GM12878 (cell line): Measurements from ENCODE around the gene HTRA3. TPM values are rescaled to one million over a fixed set of nuclear protein-coding genes. Genes with fewer than 3 reads are reported as not detected.

Experiments used
- ATAC-seq: fragments of 200-7000 bp; cut with Tn5 transposase; 3 replicates; pipeline ENCODE4 v1.9.1; 2020; ENCODE audit warnings: mild to moderate bottlenecking, moderate library complexity
- BruUV-seq: library from RNA; stranded (reverse); fragments of 400-500 nt; replicated peaks from 2 replicates; lab custom pipeline; 2021; lab: Mats Ljungman, UMichigan
- CTCF ChIA-PET: fragments of 300-600 bp; sonication (Branson Sonifier 250); formaldehyde crosslinking; extraction: SDS; loops from one replicate; lab custom pipeline; 2021; ENCODE audit warnings: inconsistent platforms; lab: Yijun Ruan, JAX
- POLR2A ChIA-PET: fragments of 350-600 bp; formaldehyde crosslinking; extraction: SDS; loops from one replicate; lab custom pipeline; 2021; ENCODE audit warnings: inconsistent platforms; lab: Charles Lee
- RAD21 ChIA-PET: fragments of 300-600 bp; sonication (Branson Sonifier 250); formaldehyde crosslinking; loops from one replicate; lab custom pipeline; 2023; ENCODE audit warnings: antibody characterized with exemption; ENCODE audit not compliant: unreplicated experiment; lab: Charles Lee
- SMC1A ChIA-PET: fragments of 300-600 bp; sonication (Branson Sonifier 250); formaldehyde crosslinking; loops from one replicate; lab custom pipeline; 2023; ENCODE audit not compliant: unreplicated experiment, uncharacterized antibody; lab: Charles Lee
- DNase-seq: peaks from one replicate; pipeline ENCODE4 v3.0.0-alpha.2; 2011; ENCODE audit warnings: low read depth, low spot score
- FAIRE-seq: peaks from 3 replicates; lab custom pipeline; 2011; peaks lifted over from hg19 to GRCh38; lab: Jason Lieb, UNC
- H2AFZ ChIP-seq: 2 replicates; pipeline ENCODE4 v1.6.0; 2011; ENCODE audit warnings: low read depth, low read length, control low read depth; ENCODE audit not compliant: control insufficient read depth
- H3K27ac ChIP-seq: 2 replicates; pipeline ENCODE4 v1.5.1; 2011; ENCODE audit warnings: control low read depth; ENCODE audit not compliant: control insufficient read depth, insufficient read depth
- H3K27me3 ChIP-seq, 2 experiments: replicated peaks in 1 of 2; 2 replicates each; pipeline versions ENCODE4 v1.6.0 to v1.6.1; 2011; ENCODE audit warnings: low read length in 1 of 2; ENCODE audit not compliant: control insufficient read depth in 2 of 2, insufficient read depth in 2 of 2
- H3K36me3 ChIP-seq, 2 experiments: 2 replicates each; pipeline ENCODE4 v1.5.1; 2011; ENCODE audit warnings: low read length in 1 of 2; ENCODE audit not compliant: control insufficient read depth in 2 of 2, insufficient read depth in 2 of 2
- H3K4me1 ChIP-seq: 2 replicates; pipeline ENCODE4 v1.6.1; 2011; ENCODE audit warnings: mild to moderate bottlenecking, low read length, moderate library complexity, mixed read lengths; ENCODE audit not compliant: control insufficient read depth, insufficient read depth
- H3K4me2 ChIP-seq: 2 replicates; pipeline ENCODE4 v1.6.0; 2011; ENCODE audit warnings: control low read depth; ENCODE audit not compliant: control insufficient read depth, insufficient read depth
- H3K4me3 ChIP-seq: fragments of 200-600 bp; sonication (generic); 2 replicates; pipeline ENCODE4 v1.5.1; 2016
- H3K79me2 ChIP-seq: 2 replicates; pipeline ENCODE4 v1.6.0; 2011; ENCODE audit warnings: low read length; ENCODE audit not compliant: control insufficient read depth, insufficient read depth
- H3K9ac ChIP-seq: 2 replicates; pipeline ENCODE4 v1.8.0; 2011; ENCODE audit warnings: low read length, control low read depth, mixed read lengths; ENCODE audit not compliant: control insufficient read depth, insufficient read depth
- H3K9me3 ChIP-seq: replicated peaks from 3 replicates; pipeline ENCODE4 v1.5.1; 2011; ENCODE audit warnings: mild to moderate bottlenecking, low read length; ENCODE audit not compliant: control insufficient read depth, insufficient read depth
- H4K20me1 ChIP-seq: 2 replicates; pipeline ENCODE4 v1.6.0; 2011; ENCODE audit not compliant: control insufficient read depth, insufficient read depth
- BCL11A ChIP-seq: IDR thresholded peaks from 2 replicates; pipeline ENCODE4 v1.6.1; 2011; ENCODE audit warnings: low read depth, low read length
- CHD4 ChIP-seq: fragments of 200-600 bp; sonication (generic); IDR thresholded peaks from 2 replicates; pipeline ENCODE4 v1.6.1; 2016; ENCODE audit warnings: mild to moderate bottlenecking
- JUNB ChIP-seq: IDR thresholded peaks from 2 replicates; pipeline ENCODE4 v1.6.1; 2016; ENCODE audit warnings: antibody characterized with exemption, mild to moderate bottlenecking
- KDM1A ChIP-seq: fragments of 200-600 bp; sonication (generic); IDR thresholded peaks from 2 replicates; pipeline ENCODE4 v1.6.1; 2016; ENCODE audit warnings: borderline replicate concordance
- MTA3 ChIP-seq: IDR thresholded peaks from 2 replicates; pipeline ENCODE4 v1.6.1; 2012; ENCODE audit warnings: low read length, inconsistent platforms, borderline replicate concordance
- POLR2A ChIP-seq: IDR thresholded peaks from 2 replicates; pipeline ENCODE4 v1.6.1; 2011; ENCODE audit warnings: low read depth, mild to moderate bottlenecking, low read length
- SIX5 ChIP-seq: IDR thresholded peaks from 2 replicates; pipeline ENCODE4 v1.6.1; 2011; ENCODE audit warnings: mild to moderate bottlenecking, low read depth, low read length, moderate library complexity; ENCODE audit not compliant: severe bottlenecking
- TAF1 ChIP-seq: IDR thresholded peaks from 2 replicates; pipeline ENCODE4 v1.6.1; 2011; ENCODE audit warnings: mild to moderate bottlenecking, low read depth, low read length, borderline replicate concordance
- TCF12 ChIP-seq: IDR thresholded peaks from 2 replicates; pipeline ENCODE4 v1.6.1; 2011; ENCODE audit warnings: low read depth, mild to moderate bottlenecking, low read length
- WGBS: methylation state at CpG from one replicate; pipeline ENCODE4 v1.1.6; 2016; ENCODE audit warnings: low lambda C conversion rate; ENCODE audit not compliant: insufficient replicate concordance, insufficient coverage; ENCODE audit errors: missing lambda C conversion rate; 5-methylcytosine and 5-hydroxymethylcytosine counted together
- in situ Hi-C: fragments of 300-500 bp; cut with MboI; formaldehyde crosslinking; loops from 9 replicates; pipeline ENCODE4 v1.14.3; 2018; ENCODE audit warnings: mixed read lengths
- intact Hi-C: fragments of 100-400 bp; cut with micrococcal nuclease; formaldehyde crosslinking; loops from one replicate; pipeline ENCODE4 v1.14.2; 2022; ENCODE audit not compliant: unreplicated experiment
- polyA plus RNA-seq, 11 experiments: library from polyadenylated mRNA; depleted of rRNA in 4 of 11; unstranded in 6 of 11; stranded (reverse) in 5 of 11; fragments of >200 nt; fragmentation: Nextera tagmentation in 4 of 11; fragmentation: Illumina TruSeq in 1 of 11; extraction: Ambion mirVana in 4 of 11; extraction: Trizol in 1 of 11; gene quantifications; 1 replicate in 1 of 11; 2 replicates in 10 of 11; pipeline versions ENCODE4 v1.2.1 to v1.2.3, GENCODE V29; 2011 to 2016; ENCODE audit warnings: inconsistent platforms in 2 of 11, missing spikeins in 2 of 11, low read depth in 1 of 11
- total RNA-seq, 4 experiments: library from RNA; depleted of rRNA in 3 of 4; stranded (reverse); fragments of >200 nt in 3 of 4; fragmentation: Illumina TruSeq in 1 of 4; extraction: Trizol in 1 of 4; gene quantifications; 2 replicates each; pipeline versions ENCODE4 v1.2.1 to v1.2.3, GENCODE V29; 2013 to 2021
- TF ChIP-seq, protein P1 (sequence below): IDR thresholded peaks from 2 replicates; pipeline ENCODE4 v1.6.1; 2012; ENCODE audit warnings: mild to moderate bottlenecking, low read depth, low read length
- TF ChIP-seq, protein P2 (sequence below): fragments of 450-650 bp; IDR thresholded peaks from 2 replicates; pipeline ENCODE4 v1.6.1; 2018; ENCODE audit warnings: borderline replicate concordance, mild to moderate bottlenecking; ENCODE audit not compliant: partially characterized antibody

HTRA3 gene
- total and polyA plus RNA-seq, 10 of the 15 experiments (the other 5 are each of a cell fraction or from before 2014, with no cell fraction given): 0.04 to 1.2 (median 0.08) TPM; not detected in 7

DNA sequence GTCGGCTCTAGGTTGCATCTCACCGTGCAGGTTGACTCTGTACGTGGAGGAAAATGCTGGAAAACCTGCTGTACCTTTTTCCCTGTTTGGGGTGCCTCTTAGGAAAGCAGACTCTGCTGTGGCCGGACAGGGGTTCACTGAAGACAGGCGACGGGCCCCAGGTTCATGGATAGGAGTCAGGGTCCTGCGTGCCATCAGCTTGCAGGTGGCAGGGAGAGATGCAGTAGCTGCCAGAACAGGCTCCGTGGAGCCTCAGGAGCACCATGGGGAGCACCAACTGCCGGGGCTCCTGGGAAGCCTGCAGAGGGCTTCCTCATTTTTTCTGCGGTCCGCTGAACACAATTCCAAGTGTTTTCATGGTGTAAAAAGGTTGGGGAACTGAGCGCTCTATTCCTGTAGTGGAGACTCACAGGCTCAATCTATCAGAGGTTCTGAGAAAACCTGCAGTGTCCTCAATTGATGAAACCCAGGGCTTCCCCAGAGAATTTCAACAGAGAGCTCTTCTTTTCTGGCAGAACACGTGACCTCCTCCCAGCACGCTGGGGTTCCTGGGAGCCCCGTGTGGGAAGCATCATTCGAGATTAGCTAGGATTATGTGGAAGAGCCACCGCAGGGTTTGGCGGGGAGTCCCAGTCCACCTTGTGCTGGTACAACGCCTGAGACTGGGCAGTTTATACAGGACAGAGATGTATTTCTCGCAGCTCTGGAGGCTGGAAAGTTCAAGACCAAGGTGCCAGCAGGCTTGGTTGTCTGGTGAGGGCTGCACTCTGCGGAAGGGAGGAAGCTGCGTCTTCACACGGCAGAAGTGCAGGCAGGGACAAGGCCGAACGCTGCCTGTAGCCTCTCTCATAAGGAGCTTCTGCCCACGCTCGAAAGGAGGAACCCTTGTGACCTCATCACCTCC, 1.6 kb downstream of the HTRA3 start:
- no peak overlapping the region for H3K9ac ChIP-seq
- SMC1A ChIA-PET: no interaction called here
- no peak for ATAC-seq
- intact Hi-C loops (no loop called here), in situ Hi-C loops (no loop called here)
- POLR2A ChIA-PET: no interaction called here
- DNase-seq: no peak
- no peak overlapping the region for H3K4me2 ChIP-seq
- no peak overlapping the region for H3K4me3 ChIP-seq
- H4K20me1 ChIP-seq: no peaks in the 10 kb centered on the region
- RAD21 ChIA-PET: no interaction called here
- H3K36me3 ChIP-seq: no peaks in the 10 kb centered on the region
- H3K27me3 ChIP-seq: peaks cover 2 to 6% of the 10 kb centered on the region in 2 experiments; a peak in 3 of 4 replicates
- no peaks in the 10 kb centered on the region for H3K79me2 ChIP-seq
- no peak for FAIRE-seq
- no peak overlapping the region for H3K27ac ChIP-seq
- no peaks in the 10 kb centered on the region for H3K9me3 ChIP-seq
- CTCF ChIA-PET: no interaction called here
- H2AFZ ChIP-seq: no peak overlapping the region
- TF ChIP-seq TAF1 (no peak), POLR2A (no peak), KDM1A (no peak), BCL11A (no peak), MTA3 (no peak)
- H3K4me1 ChIP-seq: no peaks in the 10 kb centered on the region
- 31% methylated on average over 27 of the region's 27 CpGs for WGBS
- no TSS peak for BruUV-seq

DNA sequence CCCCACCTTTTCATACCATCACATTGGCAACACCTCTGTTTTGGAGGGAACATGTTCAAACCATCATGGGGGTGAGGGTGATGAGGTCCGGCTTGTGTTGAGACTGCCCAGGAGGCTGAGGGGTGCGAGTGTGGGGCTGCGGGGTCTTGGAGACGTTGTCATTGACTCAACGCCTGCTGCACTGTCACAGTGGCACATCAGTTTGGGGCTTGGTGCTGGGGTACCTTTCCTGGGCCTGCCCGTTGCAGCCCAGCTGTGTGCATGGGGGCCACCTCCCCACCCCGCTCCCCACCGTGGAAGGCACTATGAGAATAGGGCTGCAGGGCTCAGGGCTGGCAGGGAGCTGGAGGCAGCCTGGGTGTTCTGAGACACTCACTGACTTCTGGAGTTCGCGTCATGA, 2.3 kb downstream of the HTRA3 start:
- Histone ChIP-seq H3K4me3 (no peak overlapping the region), H4K20me1 (no peaks in the 10 kb centered on the region), H3K9ac (no peak overlapping the region), H3K4me1 (no peaks in the 10 kb centered on the region), H3K4me2 (no peak overlapping the region), H3K27me3 (peaks cover 2 to 6% of the 10 kb centered on the region in 2 experiments; a peak in 3 of 4 replicates), H3K36me3 (no peaks in the 10 kb centered on the region), H3K9me3 (no peaks in the 10 kb centered on the region), H3K79me2 (no peaks in the 10 kb centered on the region), H2AFZ (no peak overlapping the region), H3K27ac (no peak overlapping the region)
- no peak for DNase-seq
- no TSS peak for BruUV-seq
- intact Hi-C loops: no loop called here
- SMC1A ChIA-PET: no interaction called here
- TF ChIP-seq, protein P1, sequence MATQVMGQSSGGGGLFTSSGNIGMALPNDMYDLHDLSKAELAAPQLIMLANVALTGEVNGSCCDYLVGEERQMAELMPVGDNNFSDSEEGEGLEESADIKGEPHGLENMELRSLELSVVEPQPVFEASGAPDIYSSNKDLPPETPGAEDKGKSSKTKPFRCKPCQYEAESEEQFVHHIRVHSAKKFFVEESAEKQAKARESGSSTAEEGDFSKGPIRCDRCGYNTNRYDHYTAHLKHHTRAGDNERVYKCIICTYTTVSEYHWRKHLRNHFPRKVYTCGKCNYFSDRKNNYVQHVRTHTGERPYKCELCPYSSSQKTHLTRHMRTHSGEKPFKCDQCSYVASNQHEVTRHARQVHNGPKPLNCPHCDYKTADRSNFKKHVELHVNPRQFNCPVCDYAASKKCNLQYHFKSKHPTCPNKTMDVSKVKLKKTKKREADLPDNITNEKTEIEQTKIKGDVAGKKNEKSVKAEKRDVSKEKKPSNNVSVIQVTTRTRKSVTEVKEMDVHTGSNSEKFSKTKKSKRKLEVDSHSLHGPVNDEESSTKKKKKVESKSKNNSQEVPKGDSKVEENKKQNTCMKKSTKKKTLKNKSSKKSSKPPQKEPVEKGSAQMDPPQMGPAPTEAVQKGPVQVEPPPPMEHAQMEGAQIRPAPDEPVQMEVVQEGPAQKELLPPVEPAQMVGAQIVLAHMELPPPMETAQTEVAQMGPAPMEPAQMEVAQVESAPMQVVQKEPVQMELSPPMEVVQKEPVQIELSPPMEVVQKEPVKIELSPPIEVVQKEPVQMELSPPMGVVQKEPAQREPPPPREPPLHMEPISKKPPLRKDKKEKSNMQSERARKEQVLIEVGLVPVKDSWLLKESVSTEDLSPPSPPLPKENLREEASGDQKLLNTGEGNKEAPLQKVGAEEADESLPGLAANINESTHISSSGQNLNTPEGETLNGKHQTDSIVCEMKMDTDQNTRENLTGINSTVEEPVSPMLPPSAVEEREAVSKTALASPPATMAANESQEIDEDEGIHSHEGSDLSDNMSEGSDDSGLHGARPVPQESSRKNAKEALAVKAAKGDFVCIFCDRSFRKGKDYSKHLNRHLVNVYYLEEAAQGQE: no peak
- TF ChIP-seq, protein P2, sequence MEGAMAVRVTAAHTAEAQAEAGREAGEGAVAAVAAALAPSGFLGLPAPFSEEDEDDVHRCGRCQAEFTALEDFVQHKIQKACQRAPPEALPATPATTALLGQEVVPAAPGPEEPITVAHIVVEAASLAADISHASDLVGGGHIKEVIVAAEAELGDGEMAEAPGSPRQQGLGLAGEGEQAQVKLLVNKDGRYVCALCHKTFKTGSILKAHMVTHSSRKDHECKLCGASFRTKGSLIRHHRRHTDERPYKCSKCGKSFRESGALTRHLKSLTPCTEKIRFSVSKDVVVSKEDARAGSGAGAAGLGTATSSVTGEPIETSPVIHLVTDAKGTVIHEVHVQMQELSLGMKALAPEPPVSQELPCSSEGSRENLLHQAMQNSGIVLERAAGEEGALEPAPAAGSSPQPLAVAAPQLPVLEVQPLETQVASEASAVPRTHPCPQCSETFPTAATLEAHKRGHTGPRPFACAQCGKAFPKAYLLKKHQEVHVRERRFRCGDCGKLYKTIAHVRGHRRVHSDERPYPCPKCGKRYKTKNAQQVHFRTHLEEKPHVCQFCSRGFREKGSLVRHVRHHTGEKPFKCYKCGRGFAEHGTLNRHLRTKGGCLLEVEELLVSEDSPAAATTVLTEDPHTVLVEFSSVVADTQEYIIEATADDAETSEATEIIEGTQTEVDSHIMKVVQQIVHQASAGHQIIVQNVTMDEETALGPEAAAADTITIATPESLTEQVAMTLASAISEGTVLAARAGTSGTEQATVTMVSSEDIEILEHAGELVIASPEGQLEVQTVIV: no peak
- TF ChIP-seq CHD4 (no peak), TCF12 (no peak), SIX5 (no peak), JUNB (no peak)
- RAD21 ChIA-PET: no interaction called here
- WGBS: 37% methylated on average over 10 of the region's 10 CpGs
- no peak for ATAC-seq
- FAIRE-seq: no peak
- in situ Hi-C loops: no loop called here
- POLR2A ChIA-PET: no interaction called here
- CTCF ChIA-PET: no interaction called here
